ENCODE results near the gene SFMBT1.

GRCh38 chr3:52893723-52894122 lies 152.2 kb downstream of the SFMBT1 start:
- TF ChIP-seq CTCF (IDR thresholded peaks at IDR 0.05; ENCODE audit: insufficient read depth, low read length, poor library complexity, severe bottlenecking) (no peak), EZH2phosphoT487 (conservative IDR thresholded peaks at IDR 0.05; ENCODE audit: low read length) (no peak)

Measured in SU-DHL-6 (cell line).